GM12865 (cell line): ENCODE data around the gene TNFAIP3.
"Not testable (repeated sequence)": the region's sequence is repeated elsewhere in the genome, so short reads cannot be mapped to it uniquely, and the experiment has no call there.

Experiments used
- DNase-seq: peaks from one replicate; pipeline ENCODE4 v3.0.0; 2010; ENCODE audit warnings: low read depth
- H3K4me3 ChIP-seq: 2 replicates; pipeline ENCODE4 v1.5.1; 2011; ENCODE audit warnings: mild to moderate bottlenecking, low read depth, low read length, control low read depth
- TF ChIP-seq, protein P1 (sequence below): IDR thresholded peaks from 2 replicates; pipeline ENCODE4 v1.5.1; 2011; ENCODE audit warnings: low read length, control low read depth, low read depth, inconsistent platforms; ENCODE audit not compliant: insufficient read depth; ENCODE audit errors: missing control alignments

TNFAIP3 gene

DNA sequence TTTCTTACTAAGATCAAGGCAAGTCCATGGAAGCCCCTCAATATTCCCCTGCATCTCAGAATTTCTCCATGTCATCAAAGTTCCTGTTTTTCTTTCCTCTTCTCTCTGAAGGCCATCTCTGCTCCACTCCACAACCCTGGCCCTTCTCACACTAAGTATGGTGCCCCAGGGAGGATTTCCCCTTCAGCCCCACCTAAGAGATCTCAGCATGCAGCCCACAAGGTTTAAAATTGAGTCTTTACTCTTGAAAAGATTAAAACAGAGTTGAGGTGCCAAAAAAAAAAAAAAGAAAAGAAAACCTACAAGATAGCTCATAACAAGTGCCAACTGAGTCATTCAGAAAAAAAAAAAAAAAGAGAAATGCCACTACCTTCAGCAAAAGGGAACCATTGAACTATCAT, 36.5 kb upstream of the TNFAIP3 start:
- H3K4me3 ChIP-seq = no peak overlapping the region
- peak; percentile 55 for DNase-seq
- TF ChIP-seq, protein P1, sequence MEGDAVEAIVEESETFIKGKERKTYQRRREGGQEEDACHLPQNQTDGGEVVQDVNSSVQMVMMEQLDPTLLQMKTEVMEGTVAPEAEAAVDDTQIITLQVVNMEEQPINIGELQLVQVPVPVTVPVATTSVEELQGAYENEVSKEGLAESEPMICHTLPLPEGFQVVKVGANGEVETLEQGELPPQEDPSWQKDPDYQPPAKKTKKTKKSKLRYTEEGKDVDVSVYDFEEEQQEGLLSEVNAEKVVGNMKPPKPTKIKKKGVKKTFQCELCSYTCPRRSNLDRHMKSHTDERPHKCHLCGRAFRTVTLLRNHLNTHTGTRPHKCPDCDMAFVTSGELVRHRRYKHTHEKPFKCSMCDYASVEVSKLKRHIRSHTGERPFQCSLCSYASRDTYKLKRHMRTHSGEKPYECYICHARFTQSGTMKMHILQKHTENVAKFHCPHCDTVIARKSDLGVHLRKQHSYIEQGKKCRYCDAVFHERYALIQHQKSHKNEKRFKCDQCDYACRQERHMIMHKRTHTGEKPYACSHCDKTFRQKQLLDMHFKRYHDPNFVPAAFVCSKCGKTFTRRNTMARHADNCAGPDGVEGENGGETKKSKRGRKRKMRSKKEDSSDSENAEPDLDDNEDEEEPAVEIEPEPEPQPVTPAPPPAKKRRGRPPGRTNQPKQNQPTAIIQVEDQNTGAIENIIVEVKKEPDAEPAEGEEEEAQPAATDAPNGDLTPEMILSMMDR = no peak

- TF ChIP-seq, protein P1 = no peak
- no peak overlapping the region for H3K4me3 ChIP-seq
- no peak for DNase-seq
Measured at GRCh38 chr6:137832110-137832509, 34.9 kb upstream of the TNFAIP3 start.

- TF ChIP-seq, protein P1 = no peak
- no peak for DNase-seq
- H3K4me3 ChIP-seq = no peak overlapping the region
Measured at GRCh38 chr6:137834508-137834907, 32.6 kb upstream of the TNFAIP3 start.

DNA sequence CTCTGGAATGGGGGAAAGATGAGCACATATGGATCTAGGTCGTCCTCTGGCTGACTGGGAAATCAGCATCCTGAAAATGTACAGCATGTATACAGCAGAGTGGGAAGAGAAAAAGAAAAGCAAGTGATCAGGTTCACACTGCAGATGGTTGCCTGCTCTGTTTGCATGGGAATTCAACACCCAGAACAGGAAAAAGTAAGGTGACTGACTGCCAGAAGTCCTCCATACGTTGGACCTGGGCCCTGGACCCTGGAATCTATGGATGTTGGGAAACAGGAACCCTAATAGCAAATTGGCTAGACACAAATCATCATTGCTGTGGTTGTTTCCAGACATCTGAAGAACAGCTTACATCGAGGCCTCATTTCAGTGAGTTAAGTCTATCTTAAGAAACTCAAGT, 30.3 kb upstream of the TNFAIP3 start:
- no peak for DNase-seq
- H3K4me3 ChIP-seq = no peak overlapping the region
- TF ChIP-seq, protein P1 = no peak

DNA sequence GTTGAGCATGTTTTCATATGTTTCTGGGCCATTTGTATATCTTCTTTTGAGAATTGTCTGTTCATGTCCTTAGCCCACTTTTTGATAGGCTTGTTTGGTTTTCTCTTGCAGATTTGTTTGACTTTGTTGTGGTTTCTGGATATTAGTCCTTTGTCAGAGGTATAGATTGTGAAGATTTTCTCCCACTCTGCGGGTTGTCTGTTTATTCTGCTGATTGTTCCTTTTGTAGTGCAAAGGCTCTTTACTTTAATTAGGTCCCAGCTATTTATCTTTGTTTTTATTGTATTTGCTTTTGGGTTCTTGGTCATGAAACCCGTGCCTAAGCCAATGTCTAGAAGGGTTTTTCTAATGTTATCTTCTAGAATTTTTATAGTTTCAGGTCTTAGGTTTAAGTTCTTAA, 29.0 kb upstream of the TNFAIP3 start:
- H3K4me3 ChIP-seq, DNase-seq: not testable (repeated sequence)

DNA sequence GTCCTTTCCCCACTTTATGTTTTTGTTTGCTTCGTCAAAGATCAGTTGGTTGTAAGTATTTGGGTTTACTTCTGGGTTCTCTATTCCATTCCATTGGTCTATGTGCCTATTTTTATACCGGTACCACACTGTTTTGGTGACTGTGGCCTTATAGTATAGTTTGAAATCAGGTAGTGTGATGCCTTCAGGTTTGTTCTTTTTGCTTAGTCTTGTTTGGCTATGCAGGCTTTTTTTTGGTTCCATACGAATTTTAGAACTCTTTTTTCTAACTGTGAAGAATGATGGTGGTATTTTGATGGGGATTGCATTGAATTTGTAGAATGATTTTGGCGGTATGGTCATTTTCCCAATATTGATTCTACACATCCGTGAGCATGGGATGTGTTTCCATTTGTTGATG, 28.5 kb upstream of the TNFAIP3 start:
- H3K4me3 ChIP-seq, DNase-seq: not testable (repeated sequence)

DNA sequence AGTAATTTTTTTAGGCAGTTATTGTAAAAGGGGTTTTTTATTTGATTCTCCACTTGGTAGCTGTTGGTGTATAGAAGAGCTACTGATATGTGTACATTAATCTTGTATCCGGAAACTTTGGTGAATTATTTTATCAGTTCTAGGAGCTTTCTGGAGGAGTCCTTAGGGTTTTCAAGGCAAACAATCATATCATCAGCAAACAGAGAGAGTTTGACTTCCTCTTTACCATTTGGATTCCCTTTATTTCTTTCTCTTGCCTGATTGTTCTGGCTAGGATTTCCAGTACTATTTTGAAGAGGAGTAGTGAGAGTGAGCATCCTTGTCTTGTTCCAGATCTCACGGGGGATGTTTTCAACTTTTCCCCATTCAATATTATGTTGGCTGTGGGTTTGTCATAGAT, 28.0 kb upstream of the TNFAIP3 start:
- no peak overlapping the region for H3K4me3 ChIP-seq
- no peak for DNase-seq
- TF ChIP-seq, protein P1 = no peak

- H3K4me3 ChIP-seq = no peak overlapping the region
- TF ChIP-seq, protein P1 = no peak
- DNase-seq = no peak
Measured at GRCh38 chr6:137840252-137840651, 26.8 kb upstream of the TNFAIP3 start.
